HFF-Myc (cell line): ENCODE measurements around the gene OSBPL9.

Experiments used
- DNase-seq: peaks from one replicate; pipeline ENCODE4 v3.0.0-alpha.2; 2011; ENCODE audit warnings: low read depth; ENCODE audit errors: extremely low read depth
- H3K4me3 ChIP-seq: replicated peaks from 2 replicates; pipeline ENCODE4 v1.5.1; 2011; ENCODE audit warnings: low read depth, mild to moderate bottlenecking, control low read depth, low read length
- CTCF ChIP-seq: IDR thresholded peaks from 2 replicates; pipeline ENCODE4 v1.5.1; 2012; ENCODE audit warnings: mild to moderate bottlenecking, low read depth, low read length, control low read depth; ENCODE audit errors: missing control alignments

Gene OSBPL9

GRCh38 chr1:51669272-51669671 is 52.4 kb downstream of the OSBPL9 start:
- H3K4me3 ChIP-seq: no peak overlapping the region
- DNase-seq: no peak
- no peak for TF ChIP-seq CTCF

- no peak overlapping the region for H3K4me3 ChIP-seq
- DNase-seq: no peak
- no peak for TF ChIP-seq CTCF
Observed at GRCh38 chr1:51669816-51670215, 52.9 kb downstream of the OSBPL9 start.

- peak; percentile 58 for DNase-seq
- no peak for TF ChIP-seq CTCF
- H3K4me3 ChIP-seq: no peak overlapping the region
Observed at GRCh38 chr1:51671527-51672325, 54.8 kb downstream of the OSBPL9 start.

GRCh38 chr1:51673279-51673678 is 56.4 kb downstream of the OSBPL9 start:
- no peak overlapping the region for H3K4me3 ChIP-seq
- no peak for TF ChIP-seq CTCF
- no peak for DNase-seq

GRCh38 chr1:51675177-51675780 is 58.4 kb downstream of the OSBPL9 start:
- no peak for TF ChIP-seq CTCF
- DNase-seq: no peak
- no peak overlapping the region for H3K4me3 ChIP-seq

- no peak overlapping the region for H3K4me3 ChIP-seq
- no peak for TF ChIP-seq CTCF
- DNase-seq: no peak
Observed at GRCh38 chr1:51679435-51679834, 62.5 kb downstream of the OSBPL9 start.

- TF ChIP-seq CTCF: no peak
- no peak for DNase-seq
- H3K4me3 ChIP-seq: no peak overlapping the region
Observed at GRCh38 chr1:51684776-51685175, 67.9 kb downstream of the OSBPL9 start.
